Measurements from ENCODE around the gene GLP2R. TPM values are rescaled to one million over a fixed set of nuclear protein-coding genes. Genes with fewer than 3 reads are reported as not detected.
A peak's percentile ranks its signal among the peaks of the same experiment; 100 is the strongest.

The GLP2R gene
- total RNA-seq, 2 donors from 2014 or later: not detected

- Histone ChIP-seq H3K4me3 (ENCODE audit: low read length) (no peak overlapping the region), H3K27ac (ENCODE audit: low read depth, low read length) (no peak overlapping the region), H3K4me1 (ENCODE audit: control insufficient read depth, insufficient read depth, low read length) (no peaks in the 10 kb centered on the region), H3K27me3 (ENCODE audit: control insufficient read depth, insufficient read depth, low read length, poor library complexity, severe bottlenecking) (no peaks in the 10 kb centered on the region), H3K9ac (ENCODE audit: extremely low read depth, low read length, poor library complexity, severe bottlenecking) (no peak overlapping the region), H3K36me3 (ENCODE audit: control insufficient read depth, insufficient read depth, low read length) (no peaks in the 10 kb centered on the region), H3K9me3 (ENCODE audit: control insufficient read depth, low read length) (no peaks in the 10 kb centered on the region)
- Mint-ChIP-seq H3K27ac (no peak overlapping the region), H3K36me3 (ENCODE audit: low read depth) (no peaks in the 10 kb centered on the region), H3K9me3 (no peaks in the 10 kb centered on the region), H3K4me3 (no peak overlapping the region), H3K27me3 (ENCODE audit: insufficient read depth) (peaks cover 15% of the 10 kb centered on the region), H3K4me1 (no peaks in the 10 kb centered on the region)
- TF ChIP-seq CTCF (conservative IDR thresholded peaks at IDR 0.05): peak; percentile 59
- WGBS, 2 experiments (ENCODE audit: insufficient coverage in 1 of 2, insufficient read length in 1 of 2): 69 to 89% methylated on average over 3 to 4 of the region's 4 CpGs
- DNase-seq: no peak
Observed at GRCh38 chr17:9824094-9824493, 1.6 kb upstream of the GLP2R start.

GRCh38 chr17:9824797-9825338 is 856 bp upstream of the GLP2R start:
- no peak for DNase-seq
- Mint-ChIP-seq H3K4me3 (no peak overlapping the region), H3K9me3 (no peaks in the 10 kb centered on the region), H3K27me3 (ENCODE audit: insufficient read depth) (peaks cover 15% of the 10 kb centered on the region), H3K36me3 (ENCODE audit: low read depth) (no peaks in the 10 kb centered on the region), H3K27ac (no peak overlapping the region), H3K4me1 (no peaks in the 10 kb centered on the region)
- Histone ChIP-seq H3K9ac (ENCODE audit: extremely low read depth, low read length, poor library complexity, severe bottlenecking) (no peak overlapping the region), H3K27ac (ENCODE audit: low read depth, low read length) (no peak overlapping the region), H3K4me3 (ENCODE audit: low read length) (no peak overlapping the region), H3K9me3 (ENCODE audit: control insufficient read depth, low read length) (no peaks in the 10 kb centered on the region), H3K27me3 (ENCODE audit: control insufficient read depth, insufficient read depth, low read length, poor library complexity, severe bottlenecking) (no peaks in the 10 kb centered on the region), H3K36me3 (ENCODE audit: control insufficient read depth, insufficient read depth, low read length) (no peaks in the 10 kb centered on the region), H3K4me1 (ENCODE audit: control insufficient read depth, insufficient read depth, low read length) (no peaks in the 10 kb centered on the region)
- TF ChIP-seq CTCF (conservative IDR thresholded peaks at IDR 0.05): no peak
- WGBS, 2 experiments (ENCODE audit: insufficient coverage in 1 of 2, insufficient read length in 1 of 2): 88% methylated on average over 5 to 7 of the region's 8 CpGs

GRCh38 chr17:9828296-9829295 is 2.9 kb downstream of the GLP2R start:
- Mint-ChIP-seq H3K9me3 (no peaks in the 10 kb centered on the region), H3K4me1 (no peaks in the 10 kb centered on the region), H3K36me3 (ENCODE audit: low read depth) (no peaks in the 10 kb centered on the region), H3K27ac (no peak overlapping the region), H3K27me3 (ENCODE audit: insufficient read depth) (peaks cover 11% of the 10 kb centered on the region), H3K4me3 (no peak overlapping the region)
- Histone ChIP-seq H3K9me3 (ENCODE audit: control insufficient read depth, low read length) (peaks cover 1% of the 10 kb centered on the region), H3K4me1 (ENCODE audit: control insufficient read depth, insufficient read depth, low read length) (no peaks in the 10 kb centered on the region), H3K27ac (ENCODE audit: low read depth, low read length) (no peak overlapping the region), H3K27me3 (ENCODE audit: control insufficient read depth, insufficient read depth, low read length, poor library complexity, severe bottlenecking) (no peaks in the 10 kb centered on the region), H3K9ac (ENCODE audit: extremely low read depth, low read length, poor library complexity, severe bottlenecking) (no peak overlapping the region), H3K36me3 (ENCODE audit: control insufficient read depth, insufficient read depth, low read length) (no peaks in the 10 kb centered on the region), H3K4me3 (ENCODE audit: low read length) (no peak overlapping the region)
- no peak for TF ChIP-seq CTCF (conservative IDR thresholded peaks at IDR 0.05)
- peak; percentile 19 for DNase-seq
- 92 to 94% methylated on average over 10 to 13 of the region's 13 CpGs for WGBS, 2 experiments (ENCODE audit: insufficient coverage in 1 of 2, insufficient read length in 1 of 2)
